ENCODE results near the gene SLC39A8. TPM values are rescaled to one million over a fixed set of nuclear protein-coding genes. Genes with fewer than 3 reads are reported as not detected.
"Not testable (repeated sequence)": the region's sequence is repeated elsewhere in the genome, so short reads cannot be mapped to it uniquely, and the experiment has no call there.

The SLC39A8 gene
- total RNA-seq, 5 donors from 2014 or later (not counting 1 experiment from before 2014, with no cell fraction given): 19.2 to 23.0 (median 19.9) TPM

GRCh38 chr4:102285831-102286230 is 59.5 kb downstream of the SLC39A8 start:
- DNase-seq (no peak), ATAC-seq (replicated peaks in 1 of 4) (no peak)
- Mint-ChIP-seq H3K9me3 (no peaks in the 10 kb centered on the region), H3K36me3 (peaks cover 51% of the 10 kb centered on the region), H3K27me3 (no peaks in the 10 kb centered on the region), H3K4me3 (no peak overlapping the region), H3K4me1 (peaks cover 0 to 3% (median 0%) of the 10 kb centered on the region in 3 donors), H3K27ac (no peak overlapping the region)
- Histone ChIP-seq H3K27me3 (replicated peaks in 1 of 2; ENCODE audit: control insufficient read depth in 2 of 2, extremely low read depth in 1 of 2, insufficient read depth in 2 of 2, low read length in 1 of 2) (no peaks in the 10 kb centered on the region), H3K4me3 (ENCODE audit: control insufficient read depth in 1 of 2, extremely low read depth in 1 of 2, low read length in 1 of 2) (no peak overlapping the region), H3K27ac (ENCODE audit: low read length) (no peak overlapping the region), H3K4me1 (ENCODE audit: control insufficient read depth in 1 of 2, extremely low read depth in 1 of 2, insufficient read depth in 2 of 2, low read length in 2 of 2) (no peaks in the 10 kb centered on the region), H3K9me3 (no peaks in the 10 kb centered on the region), H3K36me3 (ENCODE audit: control insufficient read depth in 2 of 2, extremely low read depth in 1 of 2, insufficient read depth in 1 of 2, low read length in 1 of 2) (no peaks in the 10 kb centered on the region)
- ChIA-PET POLR2A (no interaction called here), CTCF (interaction anchor here in 1 of 2 donors (0.6 kb wide), 1 partner anchor 260 kb away, joined by 5 read pairs; no protein-coding TSS in a partner anchor)

- ChIA-PET POLR2A (no interaction called here), CTCF (no interaction called here)
- DNase-seq (no peak), ATAC-seq (replicated peaks in 1 of 4) (no peak)
- H3K27me3 Mint-ChIP-seq: no peaks in the 10 kb centered on the region
- H3K4me3 ChIP-seq (ENCODE audit: control insufficient read depth in 1 of 2, extremely low read depth in 1 of 2, low read length in 1 of 2): no peak overlapping the region
- H3K36me3 ChIP-seq (ENCODE audit: control insufficient read depth in 2 of 2, extremely low read depth in 1 of 2, insufficient read depth in 1 of 2, low read length in 1 of 2): no peaks in the 10 kb centered on the region
- H3K9me3 ChIP-seq: no peaks in the 10 kb centered on the region
- H3K9me3 Mint-ChIP-seq: peaks cover 0 to 8% (median 0%) of the 10 kb centered on the region in 3 donors
- no peaks in the 10 kb centered on the region for H3K4me1 Mint-ChIP-seq
- peaks cover 52% of the 10 kb centered on the region for H3K36me3 Mint-ChIP-seq
- no peak overlapping the region for H3K4me3 Mint-ChIP-seq
- H3K27me3 ChIP-seq (replicated peaks in 1 of 2; ENCODE audit: control insufficient read depth in 2 of 2, extremely low read depth in 1 of 2, insufficient read depth in 2 of 2, low read length in 1 of 2): no peaks in the 10 kb centered on the region
- WGBS (ENCODE audit: insufficient coverage): 87% methylated on average over 2 of the region's 4 CpGs
- no peak overlapping the region for H3K27ac ChIP-seq (ENCODE audit: low read length)
- H3K4me1 ChIP-seq (ENCODE audit: control insufficient read depth in 1 of 2, extremely low read depth in 1 of 2, insufficient read depth in 2 of 2, low read length in 2 of 2): no peaks in the 10 kb centered on the region
- no peak overlapping the region for H3K27ac Mint-ChIP-seq
These were observed 64.0 kb downstream of the SLC39A8 start for GRCh38 chr4:102281171-102281839.

GRCh38 chr4:102273317-102273716 is 72.0 kb downstream of the SLC39A8 start:
- H3K4me3 ChIP-seq (ENCODE audit: control insufficient read depth in 1 of 2, extremely low read depth in 1 of 2, low read length in 1 of 2); POLR2A ChIA-PET; H3K27ac ChIP-seq (ENCODE audit: low read length); H3K9me3 ChIP-seq; H3K27me3 ChIP-seq (replicated peaks in 1 of 2; ENCODE audit: control insufficient read depth in 2 of 2, extremely low read depth in 1 of 2, insufficient read depth in 2 of 2, low read length in 1 of 2); H3K4me3 Mint-ChIP-seq; DNase-seq; H3K4me1 ChIP-seq (ENCODE audit: control insufficient read depth in 1 of 2, extremely low read depth in 1 of 2, insufficient read depth in 2 of 2, low read length in 2 of 2); H3K27me3 Mint-ChIP-seq; H3K36me3 ChIP-seq (ENCODE audit: control insufficient read depth in 2 of 2, extremely low read depth in 1 of 2, insufficient read depth in 1 of 2, low read length in 1 of 2); H3K27ac Mint-ChIP-seq; ATAC-seq (replicated peaks in 1 of 4); H3K9me3 Mint-ChIP-seq: not testable (repeated sequence)
- CTCF ChIA-PET: interaction anchor here in 1 of 2 donors (0.7 kb wide), 1 partner anchor 24 kb away, joined by 3 read pairs; no protein-coding TSS in a partner anchor
- WGBS (ENCODE audit: insufficient coverage): 94% methylated on average over 8 of the region's 9 CpGs
- Mint-ChIP-seq H3K36me3 (peaks cover 37% of the 10 kb centered on the region), H3K4me1 (peaks cover 0 to 14% (median 2%) of the 10 kb centered on the region in 3 donors)

GRCh38 chr4:102272318-102272717 is 73.0 kb downstream of the SLC39A8 start:
- H3K27ac ChIP-seq (ENCODE audit: low read length): no peak overlapping the region
- CTCF ChIA-PET: no interaction called here
- ATAC-seq (replicated peaks in 1 of 4): no peak
- 100% methylated on average over 5 of the region's 8 CpGs for whole genome bisulfite sequencing (ENCODE audit: insufficient coverage)
- no peak for DNase-seq
- Mint-ChIP-seq H3K27me3 (no peaks in the 10 kb centered on the region), H3K4me1 (peaks cover 0 to 14% (median 2%) of the 10 kb centered on the region in 3 donors), H3K36me3 (peaks cover 41% of the 10 kb centered on the region), H3K4me3 (no peak overlapping the region), H3K27ac (no peak overlapping the region), H3K9me3 (peaks cover 3 to 10% (median 7%) of the 10 kb centered on the region in 3 donors)
- H3K4me1 ChIP-seq (ENCODE audit: control insufficient read depth in 1 of 2, extremely low read depth in 1 of 2, insufficient read depth in 2 of 2, low read length in 2 of 2): no peaks in the 10 kb centered on the region
- no peaks in the 10 kb centered on the region for H3K27me3 ChIP-seq (replicated peaks in 1 of 2; ENCODE audit: control insufficient read depth in 2 of 2, extremely low read depth in 1 of 2, insufficient read depth in 2 of 2, low read length in 1 of 2)
- no peaks in the 10 kb centered on the region for H3K36me3 ChIP-seq (ENCODE audit: control insufficient read depth in 2 of 2, extremely low read depth in 1 of 2, insufficient read depth in 1 of 2, low read length in 1 of 2)
- no peaks in the 10 kb centered on the region for H3K9me3 ChIP-seq
- POLR2A ChIA-PET: interaction anchor here in 1 of 2 donors (0.6 kb wide), 1 partner anchor 1860 kb away, joined by 3 read pairs; no protein-coding TSS in a partner anchor
- H3K4me3 ChIP-seq (ENCODE audit: control insufficient read depth in 1 of 2, extremely low read depth in 1 of 2, low read length in 1 of 2): no peak overlapping the region

GRCh38 chr4:102268355-102268754 is 76.9 kb downstream of the SLC39A8 start:
- ChIA-PET POLR2A (no interaction called here), CTCF (no interaction called here)
- no peaks in the 10 kb centered on the region for H3K36me3 ChIP-seq (ENCODE audit: control insufficient read depth in 2 of 2, extremely low read depth in 1 of 2, insufficient read depth in 1 of 2, low read length in 1 of 2)

GRCh38 chr4:102263024-102263787 is 82.1 kb downstream of the SLC39A8 start:
- DNase-seq (peak in 1 of 35 experiments; percentile 43), ATAC-seq (replicated peaks in 1 of 4) (peak; percentile 52 to 73 (median 66))
- H3K27me3 Mint-ChIP-seq: no peaks in the 10 kb centered on the region
- no peak overlapping the region for H3K4me3 Mint-ChIP-seq
- Histone ChIP-seq H3K4me1 (ENCODE audit: control insufficient read depth in 1 of 2, extremely low read depth in 1 of 2, insufficient read depth in 2 of 2, low read length in 2 of 2) (no peaks in the 10 kb centered on the region), H3K4me3 (ENCODE audit: control insufficient read depth in 1 of 2, extremely low read depth in 1 of 2, low read length in 1 of 2) (no peak overlapping the region), H3K27ac (ENCODE audit: low read length) (no peak overlapping the region), H3K36me3 (ENCODE audit: control insufficient read depth in 2 of 2, extremely low read depth in 1 of 2, insufficient read depth in 1 of 2, low read length in 1 of 2) (no peaks in the 10 kb centered on the region), H3K9me3 (no peaks in the 10 kb centered on the region), H3K27me3 (replicated peaks in 1 of 2; ENCODE audit: control insufficient read depth in 2 of 2, extremely low read depth in 1 of 2, insufficient read depth in 2 of 2, low read length in 1 of 2) (no peaks in the 10 kb centered on the region)
- no peaks in the 10 kb centered on the region for H3K9me3 Mint-ChIP-seq
- peaks cover 10% of the 10 kb centered on the region for H3K36me3 Mint-ChIP-seq
- ChIA-PET CTCF (interaction anchor here in 1 of 2 donors (0.6 kb wide), 1 partner anchor 37 kb away, joined by 3 read pairs; no protein-coding TSS in a partner anchor), POLR2A (no interaction called here)
- peak overlapping the region in 1 of 2 donors; percentile 50 for H3K27ac Mint-ChIP-seq
- H3K4me1 Mint-ChIP-seq: peaks cover 2 to 7% (median 6%) of the 10 kb centered on the region in 3 donors
- WGBS (ENCODE audit: insufficient coverage): no CpG with 5 or more reads among the region's 3 CpGs

More at GRCh38 chr4:102268355-102268754, 76.9 kb downstream of the SLC39A8 start:
- peaks cover 2 to 9% (median 4%) of the 10 kb centered on the region in 3 donors for H3K4me1 Mint-ChIP-seq
- DNase-seq: no peak
- no peak for ATAC-seq (replicated peaks in 1 of 4)
- Histone ChIP-seq H3K27ac (ENCODE audit: low read length) (no peak overlapping the region), H3K4me1 (ENCODE audit: control insufficient read depth in 1 of 2, extremely low read depth in 1 of 2, insufficient read depth in 2 of 2, low read length in 2 of 2) (no peaks in the 10 kb centered on the region), H3K9me3 (no peaks in the 10 kb centered on the region), H3K4me3 (ENCODE audit: control insufficient read depth in 1 of 2, extremely low read depth in 1 of 2, low read length in 1 of 2) (no peak overlapping the region), H3K27me3 (replicated peaks in 1 of 2; ENCODE audit: control insufficient read depth in 2 of 2, extremely low read depth in 1 of 2, insufficient read depth in 2 of 2, low read length in 1 of 2) (no peaks in the 10 kb centered on the region)
- no peak overlapping the region for H3K27ac Mint-ChIP-seq
- no peak overlapping the region for H3K4me3 Mint-ChIP-seq
- no peaks in the 10 kb centered on the region for H3K27me3 Mint-ChIP-seq
- H3K36me3 Mint-ChIP-seq: peaks cover 10% of the 10 kb centered on the region
- H3K9me3 Mint-ChIP-seq: no peaks in the 10 kb centered on the region
